ENCODE data around the gene PUS10.
"Not testable (repeated sequence)": the region's sequence is repeated elsewhere in the genome, so short reads cannot be mapped to it uniquely, and the experiment has no call there.

PUS10 gene

GRCh38 chr2:61005736-61006135 lies 12.3 kb downstream of the PUS10 start:
- DNase-seq (ENCODE audit: low read depth, low spot score), result no peak
- TF ChIP-seq CTCF (IDR thresholded peaks at IDR 0.05; ENCODE audit: insufficient read depth, low read length, missing control alignments), result no peak
- ChIA-PET POLR2A (no interaction called here), CTCF (interaction anchor here (0.7 to 2.1 kb wide), 3 partner anchors 7 to 298 kb away, joined by 3 to 11 read pairs (median 10); no protein-coding TSS in a partner anchor)
- no peak overlapping the region for H3K4me3 ChIP-seq (ENCODE audit: low read depth, low read length)

DNA sequence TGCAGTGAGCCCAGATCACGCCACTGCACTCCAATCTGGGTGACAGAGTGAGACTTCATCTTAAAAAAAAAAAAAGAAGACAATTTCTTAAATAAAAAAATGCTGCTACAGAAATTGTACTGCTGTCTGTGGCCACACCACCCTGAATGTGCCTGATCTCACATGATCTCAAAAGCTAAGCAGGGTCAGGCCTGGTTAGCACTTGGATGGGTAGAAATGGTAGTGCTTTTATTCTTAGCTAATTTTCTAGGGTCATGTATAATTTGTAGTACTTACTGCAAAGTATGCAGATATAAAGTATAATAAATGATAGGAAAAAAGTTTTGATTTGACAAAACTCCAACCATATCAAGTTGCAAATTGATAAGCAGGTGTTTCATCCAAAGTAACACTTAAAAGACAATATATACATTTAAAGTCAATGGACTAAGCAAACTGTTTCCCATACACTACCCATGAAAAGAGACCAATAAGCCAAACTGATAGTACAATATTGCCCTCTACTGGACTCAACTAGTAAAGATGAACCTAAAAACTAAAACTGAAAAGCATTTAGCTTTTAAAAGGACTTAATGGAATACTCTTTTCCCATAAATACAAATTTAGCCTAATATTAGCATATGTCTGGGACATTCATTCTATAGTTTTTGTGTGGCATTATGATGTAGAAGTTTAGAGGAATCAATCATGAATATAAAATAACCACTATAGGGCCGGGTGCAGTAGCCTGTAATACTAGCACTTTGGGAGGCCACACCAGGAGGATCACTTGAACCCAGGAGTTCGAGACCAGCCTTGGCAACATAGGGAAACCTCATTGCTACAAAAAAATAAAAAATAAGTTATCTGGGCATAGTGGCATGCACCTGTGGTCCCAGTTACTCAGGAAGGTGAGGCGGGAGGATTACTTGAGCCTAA lies 19.2 kb downstream of the PUS10 start:
- TF ChIP-seq CTCF (IDR thresholded peaks at IDR 0.05; ENCODE audit: insufficient read depth, low read length, missing control alignments), result peak; percentile 25
- no peak overlapping the region for H3K4me3 ChIP-seq (ENCODE audit: low read depth, low read length)
- POLR2A ChIA-PET, result no interaction called here
- no peak for DNase-seq (ENCODE audit: low read depth, low spot score)
- CTCF ChIA-PET, result interaction anchor here (0.6 to 10.4 kb wide), 47 partner anchors 8 to 443 kb away, joined by 3 to 171 read pairs (median 5); partner anchors contain the start of genes PAPOLG and REL

DNA sequence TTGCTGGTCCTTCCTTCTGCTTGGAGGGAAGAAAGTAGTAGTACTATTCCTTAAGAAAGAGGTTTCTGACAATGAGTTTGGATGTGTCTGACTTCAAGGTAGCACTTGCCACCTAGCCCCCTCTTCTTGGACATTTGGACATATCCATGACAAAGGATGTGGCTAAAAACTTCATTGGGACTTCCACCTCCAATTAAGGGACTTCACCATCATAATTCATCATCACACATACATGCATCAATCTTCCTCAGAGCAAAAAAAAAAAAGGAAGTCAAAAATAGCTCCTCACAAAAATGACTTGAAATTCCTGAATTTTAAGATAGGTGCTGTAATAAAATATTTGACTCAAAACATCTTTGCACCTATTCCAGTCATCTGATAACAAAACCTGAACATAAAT lies 23.9 kb downstream of the PUS10 start:
- H3K4me3 ChIP-seq (ENCODE audit: low read depth, low read length), result no peak overlapping the region
- ChIA-PET CTCF (interaction anchor here (10.4 kb wide), 1 partner anchor 286 kb away, joined by 171 read pairs; no protein-coding TSS in a partner anchor), POLR2A (no interaction called here)
- DNase-seq (ENCODE audit: low read depth, low spot score), result no peak
- TF ChIP-seq CTCF (IDR thresholded peaks at IDR 0.05; ENCODE audit: insufficient read depth, low read length, missing control alignments), result no peak

GRCh38 chr2:60992985-60993392 lies 25.1 kb downstream of the PUS10 start:
- no peak for TF ChIP-seq CTCF (IDR thresholded peaks at IDR 0.05; ENCODE audit: insufficient read depth, low read length, missing control alignments)
- ChIA-PET POLR2A (no interaction called here), CTCF (interaction anchor here (0.6 kb wide), 1 partner anchor 283 kb away, joined by 3 read pairs; no protein-coding TSS in a partner anchor)
- no peak overlapping the region for H3K4me3 ChIP-seq (ENCODE audit: low read depth, low read length)
- DNase-seq (ENCODE audit: low read depth, low spot score), result no peak

DNA sequence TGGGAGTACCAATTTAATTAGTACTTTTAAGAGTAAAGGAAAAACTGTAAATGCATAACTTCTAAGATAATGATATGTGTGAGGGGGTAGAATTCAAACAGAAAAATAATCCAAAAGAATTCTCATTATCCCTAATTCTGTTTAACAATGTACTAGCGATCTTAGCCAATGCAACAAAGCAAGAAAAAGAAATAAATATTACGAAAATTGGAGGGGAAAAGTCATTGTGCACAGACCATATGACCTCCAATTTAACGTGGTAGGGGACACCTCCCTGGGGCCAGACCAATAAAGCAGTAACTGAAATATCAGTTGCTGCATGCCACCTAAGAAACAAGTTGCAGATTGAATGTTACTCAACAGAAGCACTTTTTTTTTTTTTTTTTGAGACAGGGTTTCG lies 26.4 kb downstream of the PUS10 start:
- no peak overlapping the region for H3K4me3 ChIP-seq (ENCODE audit: low read depth, low read length)
- DNase-seq (ENCODE audit: low read depth, low spot score), result no peak
- POLR2A ChIA-PET, result no interaction called here
- no peak for TF ChIP-seq CTCF (IDR thresholded peaks at IDR 0.05; ENCODE audit: insufficient read depth, low read length, missing control alignments)
- CTCF ChIA-PET, result no interaction called here

DNA sequence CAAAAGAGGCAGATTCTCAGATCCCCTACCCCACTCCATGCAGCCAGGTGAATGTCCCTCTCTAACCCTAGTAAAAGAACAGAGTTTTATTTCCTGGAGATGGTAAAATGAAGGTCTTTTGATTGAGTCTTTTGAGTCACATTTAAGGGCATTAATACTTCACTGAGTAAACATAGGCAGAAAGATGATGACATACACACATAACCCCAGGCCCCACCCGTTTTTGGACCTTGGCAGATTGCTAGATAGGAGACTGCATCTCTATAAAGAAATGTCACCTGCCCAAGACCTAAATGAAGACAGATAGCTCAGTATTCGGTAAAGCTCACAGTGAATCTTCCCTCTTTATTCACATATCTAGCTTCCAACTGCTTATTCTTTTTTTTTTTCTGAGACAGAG lies 28.8 kb downstream of the PUS10 start:
- DNase-seq (ENCODE audit: low read depth, low spot score), result no peak
- ChIA-PET CTCF (interaction anchor here (1.1 to 3.1 kb wide), 3 partner anchors 10 to 195 kb away, joined by 3 to 17 read pairs (median 5); no protein-coding TSS in a partner anchor), POLR2A (no interaction called here)
- H3K4me3 ChIP-seq (ENCODE audit: low read depth, low read length), result no peak overlapping the region
- no peak for TF ChIP-seq CTCF (IDR thresholded peaks at IDR 0.05; ENCODE audit: insufficient read depth, low read length, missing control alignments)

DNA sequence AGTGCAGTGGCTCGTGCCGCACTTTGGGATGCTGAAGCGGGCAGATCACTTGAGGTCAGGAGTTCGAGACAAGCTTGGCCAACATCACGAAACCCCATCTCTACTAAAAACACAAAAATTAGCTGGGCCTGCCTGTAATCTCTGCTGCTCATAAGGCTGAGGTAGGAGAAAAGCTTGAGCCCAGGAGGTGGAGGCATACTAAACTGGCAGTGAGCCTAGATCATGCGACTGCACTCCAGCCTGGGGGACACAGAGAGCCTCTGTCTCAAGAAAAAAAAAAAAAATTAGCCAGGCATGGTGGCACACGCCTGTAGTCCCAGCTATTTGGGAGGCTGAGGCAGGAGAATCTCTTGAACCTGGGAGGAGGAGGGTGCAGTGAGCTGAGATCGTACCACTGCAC lies 30.4 kb downstream of the PUS10 start:
- H3K4me3 ChIP-seq (ENCODE audit: low read depth, low read length); POLR2A ChIA-PET: not testable (repeated sequence)
- CTCF ChIA-PET, result interaction anchor here (0.7 to 2.5 kb wide), 2 partner anchors 11 to 280 kb away, joined by 3 to 14 read pairs; no protein-coding TSS in a partner anchor

More for the DNA sequence above, 30.4 kb downstream of the PUS10 start:
- not testable (repeated sequence) for DNase-seq (ENCODE audit: low read depth, low spot score)
